Mucosa of descending colon (tissue), 3 donors: Measurements from ENCODE around the gene FFAR4. TPM values are rescaled to one million over a fixed set of nuclear protein-coding genes. Genes with fewer than 3 reads are reported as not detected.

Experiments
- ATAC-seq: fragments of 200-7000 bp; cut with Tn5 transposase; one replicate; pipeline ENCODE4 v1.9.1; 2020; ENCODE audit warnings: mild to moderate bottlenecking, moderate library complexity
- DNase-seq, 3 donors: peaks; one replicate each; pipeline ENCODE4 v3.0.0-alpha.2; 2020
- H3K36me3 ChIP-seq: fragments of 200-600 bp; one replicate; pipeline ENCODE4 v1.8.0; 2021; ENCODE audit warnings: low read depth, mild to moderate bottlenecking
- H3K4me1 ChIP-seq: fragments of 200-600 bp; one replicate; pipeline ENCODE4 v1.8.0; 2021; ENCODE audit warnings: low read depth, mild to moderate bottlenecking
- H3K4me3 ChIP-seq: fragments of 200-600 bp; one replicate; pipeline ENCODE4 v1.8.0; 2021; ENCODE audit warnings: mild to moderate bottlenecking
- H3K9me3 ChIP-seq: fragments of 200-600 bp; one replicate; pipeline ENCODE4 v1.8.0; 2021; ENCODE audit warnings: mild to moderate bottlenecking
- CTCF ChIP-seq: fragments of 200-600 bp; IDR thresholded peaks from one replicate; pipeline ENCODE4 v1.8.0; 2022; ENCODE audit warnings: antibody characterized with exemption, mild to moderate bottlenecking
- intact Hi-C, 2 donors: fragments of 100-400 bp; cut with DNase I in 1 of 2; cut with micrococcal nuclease in 1 of 2; formaldehyde crosslinking; loops; one replicate each; pipeline versions ENCODE4 v1.11.0 to v1.11.1; 2022; cut with DNase I, micrococcal nuclease
- total RNA-seq, 3 donors: library from RNA; stranded (reverse); fragmentation: NEBNext Ultra II Directional in 2 of 3; extraction: Animal tissue kit (Norgen Biotek cat#: 25700) in 2 of 3; gene quantifications; one replicate each; pipeline versions ENCODE4 v1.2.1 to v1.2.4, GENCODE V29; 2021 to 2023
- donor health status: DM: no; HTN: no; CAD: no; lungs with moderate emphysema.
- donor health status: DM: no; HTN: no; CAD: no.
- donor health status: DM: no; HTN: yes; CAD: no.

Gene FFAR4
- total RNA-seq, 3 donors from 2014 or later, result 17.4 to 36.3 (median 28.7) TPM

GRCh38 chr10:93553482-93554315 lies 12.8 kb upstream of the FFAR4 start:
- Histone ChIP-seq H3K36me3 (no peaks in the 10 kb centered on the region), H3K4me3 (no peak overlapping the region), H3K4me1 (peaks cover 16% of the 10 kb centered on the region), H3K9me3 (no peaks in the 10 kb centered on the region)
- intact Hi-C loops, result loop anchor here in 1 of 2 donors (5.0 kb wide), 1 partner anchor 129 kb away; no protein-coding TSS in a partner anchor
- no peak for DNase-seq
- ATAC-seq, result no peak
- no peak for TF ChIP-seq CTCF

GRCh38 chr10:93554316-93554663 lies 12.2 kb upstream of the FFAR4 start:
- Histone ChIP-seq H3K4me1 (peaks cover 16% of the 10 kb centered on the region), H3K4me3 (no peak overlapping the region), H3K9me3 (no peaks in the 10 kb centered on the region), H3K36me3 (no peaks in the 10 kb centered on the region)
- no peak for DNase-seq
- ATAC-seq, result peak; percentile 37
- intact Hi-C loops, result loop anchor here in 1 of 2 donors (5.0 kb wide), 1 partner anchor 128 kb away; no protein-coding TSS in a partner anchor
- no peak for TF ChIP-seq CTCF

- peak; percentile 68 to 89 (median 85) for DNase-seq
- Histone ChIP-seq H3K9me3 (no peaks in the 10 kb centered on the region), H3K4me1 (peaks cover 16% of the 10 kb centered on the region), H3K36me3 (no peaks in the 10 kb centered on the region), H3K4me3 (no peak overlapping the region)
- peak; percentile 85 for ATAC-seq
- peak; percentile 36 for TF ChIP-seq CTCF
- intact Hi-C loops, result loop anchor here in 1 of 2 donors (5.0 kb wide), 1 partner anchor 127 kb away; no protein-coding TSS in a partner anchor
These were observed 11.6 kb upstream of the FFAR4 start for GRCh38 chr10:93554760-93555432.

- peaks cover 8% of the 10 kb centered on the region for H3K4me1 ChIP-seq
- DNase-seq, result no peak
- intact Hi-C loops, result no loop called here
- no peak overlapping the region for H3K4me3 ChIP-seq
- H3K36me3 ChIP-seq, result no peaks in the 10 kb centered on the region
- no peak for TF ChIP-seq CTCF
- H3K9me3 ChIP-seq, result no peaks in the 10 kb centered on the region
- no peak for ATAC-seq
These were observed 7.0 kb upstream of the FFAR4 start for GRCh38 chr10:93559490-93559889.

GRCh38 chr10:93560541-93560940 lies 5.9 kb upstream of the FFAR4 start:
- Histone ChIP-seq H3K4me1 (no peaks in the 10 kb centered on the region), H3K36me3 (no peaks in the 10 kb centered on the region), H3K4me3 (no peak overlapping the region), H3K9me3 (no peaks in the 10 kb centered on the region)
- no peak for TF ChIP-seq CTCF
- intact Hi-C loops, result no loop called here
- ATAC-seq (no peak), DNase-seq (no peak)
